WERI-Rb-1 (cell line): ENCODE results near the gene HGFAC.
"Not testable (repeated sequence)": the region's sequence is repeated elsewhere in the genome, so short reads cannot be mapped to it uniquely, and the experiment has no call there.

ENCODE experiments used
- DNase-seq: peaks from one replicate; pipeline ENCODE4 v3.0.0-alpha.2; 2020
- H3K27ac ChIP-seq: fragments of 250-450 bp; sonication (Bioruptor Pico); 2 replicates; pipeline ENCODE4 v1.5.1; 2020; ENCODE audit warnings: mild to moderate bottlenecking, moderate library complexity
- H3K27me3 ChIP-seq: fragments of 250-450 bp; sonication (Bioruptor Pico); 2 replicates; pipeline ENCODE4 v1.5.1; 2021; ENCODE audit warnings: mild to moderate bottlenecking, low read depth, moderate library complexity; ENCODE audit not compliant: insufficient read depth, severe bottlenecking
- H3K36me3 ChIP-seq: fragments of 250-450 bp; sonication (Bioruptor Pico); 2 replicates; pipeline ENCODE4 v1.5.1; 2020; ENCODE audit warnings: mild to moderate bottlenecking, moderate library complexity
- H3K4me3 ChIP-seq: 2 replicates; pipeline ENCODE4 v1.5.1; 2011; ENCODE audit warnings: low read depth, mild to moderate bottlenecking, control low read depth, low read length
- H3K9me3 ChIP-seq: fragments of 250-450 bp; sonication (Bioruptor Pico); 2 replicates; pipeline ENCODE4 v1.5.1; 2021; ENCODE audit warnings: mild to moderate bottlenecking, moderate library complexity; ENCODE audit not compliant: severe bottlenecking
- CTCF ChIP-seq: IDR thresholded peaks from 2 replicates; pipeline ENCODE4 v1.5.1; 2011; ENCODE audit warnings: low read depth, mild to moderate bottlenecking, control low read depth, inconsistent platforms, low read length

Gene HGFAC

GRCh38 chr4:3408793-3409330 is 32.9 kb upstream of the HGFAC start:
- Histone ChIP-seq H3K36me3 (peaks cover 3% of the 10 kb centered on the region), H3K27me3 (no peaks in the 10 kb centered on the region), H3K4me3 (no peak overlapping the region), H3K9me3 (peaks cover 8% of the 10 kb centered on the region), H3K27ac (no peak overlapping the region)
- no peak for TF ChIP-seq CTCF
- DNase-seq: peak; percentile 2

- TF ChIP-seq CTCF: no peak
- Histone ChIP-seq H3K4me3 (no peak overlapping the region), H3K9me3 (no peaks in the 10 kb centered on the region), H3K27me3 (no peaks in the 10 kb centered on the region), H3K36me3 (0 out of 2 replicates have a peak, but pooled peaks cover 2% of the 10 kb centered on the region), H3K27ac (no peak overlapping the region)
- peak; percentile 2 for DNase-seq
These were observed 32.1 kb upstream of the HGFAC start for GRCh38 chr4:3409571-3410091.

- H3K27ac ChIP-seq: no peak overlapping the region
- H3K27me3 ChIP-seq: no peaks in the 10 kb centered on the region
- H3K36me3 ChIP-seq: 0 out of 2 replicates have a peak, but pooled peaks cover 2% of the 10 kb centered on the region
- no peak overlapping the region for H3K4me3 ChIP-seq
- no peak for TF ChIP-seq CTCF
- H3K9me3 ChIP-seq: no peaks in the 10 kb centered on the region
- peak; percentile 3 for DNase-seq
These were observed 31.2 kb upstream of the HGFAC start for GRCh38 chr4:3410401-3411135.

DNA sequence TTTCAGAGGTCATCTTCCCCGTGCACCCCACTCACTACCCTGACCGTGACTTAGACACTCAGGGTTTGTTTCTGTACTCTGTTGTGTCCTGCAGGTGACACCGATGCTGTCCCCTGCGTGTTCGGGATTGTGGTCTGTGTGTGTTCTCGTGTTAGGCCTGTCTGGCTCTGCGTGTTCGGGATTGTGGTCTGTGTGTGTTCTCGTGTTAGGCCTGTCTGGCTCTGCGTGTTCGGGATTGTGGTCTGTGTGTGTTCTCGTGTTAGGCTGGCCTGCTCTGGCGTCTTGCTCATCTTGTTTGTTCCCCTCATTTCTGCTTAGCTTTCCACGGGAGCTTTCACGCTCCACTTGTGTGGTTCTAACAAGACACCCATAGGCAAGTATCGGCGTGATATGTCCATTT is 30.6 kb upstream of the HGFAC start:
- not testable (repeated sequence) for H3K27ac ChIP-seq, H3K36me3 ChIP-seq, H3K9me3 ChIP-seq, H3K4me3 ChIP-seq, H3K27me3 ChIP-seq
- DNase-seq: peak; percentile 1

DNA sequence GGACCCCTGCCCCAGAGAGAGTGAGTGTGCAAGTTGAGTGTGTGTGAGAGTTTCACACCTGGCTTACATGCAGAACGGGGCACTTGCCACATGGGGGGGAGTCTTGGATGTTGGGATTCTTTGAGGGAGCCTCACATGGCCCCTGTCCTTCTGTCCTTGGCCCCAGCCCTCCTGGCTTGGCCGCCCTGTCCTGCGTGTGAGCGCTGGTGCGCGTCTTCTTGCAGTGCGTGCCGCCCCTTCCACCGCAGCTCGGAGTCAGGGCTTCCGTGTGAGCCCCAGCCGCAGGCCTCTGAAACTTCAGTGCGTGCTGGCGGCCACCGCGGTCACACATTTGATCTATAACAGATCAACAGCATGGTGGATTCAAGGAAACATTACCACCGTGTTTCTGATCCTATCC is 30.1 kb upstream of the HGFAC start:
- H3K27me3 ChIP-seq: no peaks in the 10 kb centered on the region
- TF ChIP-seq CTCF: no peak

DNA sequence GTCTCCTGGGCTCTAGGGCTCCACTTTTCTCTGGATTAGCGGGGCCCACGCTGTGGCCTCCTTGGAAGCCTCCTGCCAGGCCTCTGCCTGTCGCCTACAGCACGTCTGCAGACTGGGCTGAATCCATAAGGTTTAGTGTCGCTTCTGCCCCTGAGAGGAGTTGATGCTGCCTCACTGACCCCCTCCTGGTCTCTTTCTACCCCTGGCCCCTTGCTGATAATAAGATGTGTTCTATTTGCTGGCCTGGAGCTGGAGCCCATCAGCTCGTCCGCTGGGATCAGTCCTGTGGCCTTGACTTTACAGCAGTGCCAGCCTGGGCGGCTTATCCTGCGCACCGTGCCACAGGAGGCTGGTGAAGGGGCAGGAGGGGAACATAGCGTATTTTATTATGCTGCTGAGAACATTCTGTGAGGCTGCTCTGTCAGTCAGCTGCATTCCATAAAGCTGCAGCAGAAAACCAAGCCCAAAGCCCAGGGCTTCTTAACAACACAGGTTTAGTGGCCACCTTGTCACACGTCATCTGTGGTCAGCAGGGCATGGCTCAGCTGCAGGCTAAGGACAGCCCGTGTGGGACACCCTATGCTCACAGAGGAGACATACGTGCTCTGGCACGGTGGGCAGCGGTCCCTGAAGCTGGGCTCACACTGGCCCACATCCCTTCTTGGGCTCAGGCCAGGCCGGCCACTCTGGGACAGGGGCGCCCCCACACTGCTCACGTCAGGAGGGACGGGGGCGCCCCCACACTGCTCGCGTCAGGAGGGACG is 29.3 kb upstream of the HGFAC start:
- Histone ChIP-seq H3K4me3 (no peak overlapping the region), H3K27ac (no peak overlapping the region), H3K9me3 (no peaks in the 10 kb centered on the region), H3K27me3 (no peaks in the 10 kb centered on the region), H3K36me3 (peaks cover 20% of the 10 kb centered on the region)
- no peak for TF ChIP-seq CTCF
- DNase-seq: peak; percentile 15

More for the DNA sequence above, 30.1 kb upstream of the HGFAC start:
- H3K27ac ChIP-seq: no peak overlapping the region
- peaks cover 12% of the 10 kb centered on the region; the same call in 1 of the 2 replicates for H3K36me3 ChIP-seq
- no peak overlapping the region for H3K4me3 ChIP-seq
- peak; percentile 6 for DNase-seq
- no peaks in the 10 kb centered on the region for H3K9me3 ChIP-seq
